K562 (cell line): Measurements from ENCODE around the gene HTR2C. TPM values are rescaled to one million over a fixed set of nuclear protein-coding genes. Genes with fewer than 3 reads are reported as not detected.

Source experiments
- ATAC-seq: fragments of 200-7000 bp; cut with Tn5 transposase; 3 replicates; pipeline ENCODE4 v1.9.1; 2020; ENCODE audit warnings: moderate library complexity
- BruUV-seq: library from RNA; stranded (reverse); fragments of 400-500 nt; replicated peaks from 2 replicates; lab custom pipeline; 2021; lab: Mats Ljungman, UMichigan
- CTCF ChIA-PET: fragments of 300-600 bp; formaldehyde crosslinking; extraction: SDS; loops from one replicate; lab custom pipeline; 2021; ENCODE audit warnings: low intra/inter-chr PET ratio; lab: Yijun Ruan, JAX
- POLR2A ChIA-PET: fragments of 300-600, 350-650 bp; sonication (Branson Sonifier 250); formaldehyde crosslinking; extraction: SDS; loops from one replicate; lab custom pipeline; 2021; ENCODE audit warnings: antibody characterized with exemption, inconsistent platforms; lab: Yijun Ruan, JAX
- DNase-seq, 4 experiments: peaks; one replicate each; pipeline versions ENCODE4 v3.0.0 to v3.0.0-alpha.2; 2011 to 2018; ENCODE audit warnings: low spot score in 3 of 4, mixed read lengths in 3 of 4; ENCODE audit errors: extremely low read depth in 1 of 4
- FAIRE-seq: peaks from 2 replicates; lab custom pipeline; 2011; peaks lifted over from hg19 to GRCh38; lab: Jason Lieb, UNC
- H2AFZ ChIP-seq: 2 replicates; pipeline ENCODE4 v1.6.0; 2011; ENCODE audit warnings: low read depth, low read length, control low read depth, inconsistent platforms
- H3K27ac ChIP-seq: fragments of 200-600 bp; 3 replicates; pipeline ENCODE4 v1.8.0; 2011; ENCODE audit warnings: low read depth, mild to moderate bottlenecking, control low read depth, inconsistent platforms, low read length, moderate library complexity, mixed read lengths; ENCODE audit errors: extremely low read depth
- H3K27me3 ChIP-seq, 2 experiments: fragments of 300-600 bp in 1 of 2; 2 replicates in 1 of 2; 3 replicates in 1 of 2; pipeline versions ENCODE4 v1.6.0 to v1.8.0; 2011; ENCODE audit warnings: inconsistent platforms in 2 of 2, low read length in 2 of 2, mild to moderate bottlenecking in 1 of 2, mixed read lengths in 1 of 2, moderate library complexity in 1 of 2; ENCODE audit not compliant: control insufficient read depth in 2 of 2, insufficient read depth in 2 of 2
- H3K36me3 ChIP-seq: fragments of 300-600 bp; 3 replicates; pipeline ENCODE4 v1.8.0; 2011; ENCODE audit warnings: mild to moderate bottlenecking, low read length, inconsistent platforms; ENCODE audit not compliant: control insufficient read depth, insufficient read depth
- H3K4me1 ChIP-seq, 2 experiments: fragments of 200-600 bp in 1 of 2; replicated peaks in 1 of 2; 2 replicates in 1 of 2; 3 replicates in 1 of 2; pipeline versions ENCODE4 v1.5.1 to v1.8.0; 2011; ENCODE audit warnings: inconsistent platforms in 2 of 2, low read length in 2 of 2, mild to moderate bottlenecking in 1 of 2, mixed read lengths in 1 of 2, moderate library complexity in 1 of 2; ENCODE audit not compliant: control insufficient read depth in 2 of 2, insufficient read depth in 2 of 2
- H3K4me2 ChIP-seq: 2 replicates; pipeline ENCODE4 v1.6.1; 2011; ENCODE audit warnings: low read length, control low read depth, inconsistent platforms, mixed read lengths; ENCODE audit not compliant: insufficient read depth
- H3K4me3 ChIP-seq: fragments of 200-600 bp; sonication (generic), shearing (Covaris generic); 2 replicates; pipeline ENCODE4 v1.5.1; 2016; ENCODE audit warnings: control low read depth, inconsistent platforms
- H3K79me2 ChIP-seq: fragments of 200-600 bp; 3 replicates; pipeline ENCODE4 v1.8.0; 2011; ENCODE audit warnings: low read length, inconsistent platforms; ENCODE audit not compliant: control insufficient read depth, insufficient read depth
- H3K9ac ChIP-seq, 2 experiments: 2 replicates each; pipeline versions ENCODE4 v1.6.0 to v1.6.1; 2011; ENCODE audit warnings: low read depth in 2 of 2, low read length in 2 of 2, control low read depth in 1 of 2, inconsistent platforms in 1 of 2, mild to moderate bottlenecking in 1 of 2, mixed read lengths in 1 of 2; ENCODE audit not compliant: insufficient read depth in 1 of 2
- H3K9me1 ChIP-seq: one replicate; pipeline ENCODE4 v1.6.0; 2011; ENCODE audit warnings: inconsistent platforms, mild to moderate bottlenecking, low read length, moderate library complexity; ENCODE audit not compliant: control insufficient read depth, insufficient read depth
- H3K9me3 ChIP-seq: replicated peaks from 2 replicates; pipeline ENCODE4 v1.5.1; 2011; ENCODE audit warnings: low read depth, low read length, inconsistent platforms; ENCODE audit not compliant: control insufficient read depth, insufficient read depth
- H4K20me1 ChIP-seq: replicated peaks from 2 replicates; pipeline ENCODE4 v1.6.1; 2011; ENCODE audit warnings: low read length, inconsistent platforms, mixed read lengths; ENCODE audit not compliant: control insufficient read depth, insufficient read depth
- ARID1B ChIP-seq: fragments of 450-650 bp; IDR thresholded peaks from 2 replicates; pipeline ENCODE4 v1.6.1; 2016; ENCODE audit warnings: antibody characterized with exemption, mild to moderate bottlenecking, inconsistent platforms
- BCOR ChIP-seq: fragments of 450-650 bp; IDR thresholded peaks from 2 replicates; pipeline ENCODE4 v1.6.1; 2016
- BRD9 ChIP-seq: fragments of 450-650 bp; IDR thresholded peaks from 2 replicates; pipeline ENCODE4 v1.6.1; 2018; ENCODE audit warnings: low read depth; ENCODE audit not compliant: partially characterized antibody
- CHD4 ChIP-seq: fragments of 200-600 bp; sonication (generic); IDR thresholded peaks from 3 replicates; pipeline ENCODE4 v1.6.1; 2012; ENCODE audit warnings: low read depth, mild to moderate bottlenecking, mixed read lengths, low read length, inconsistent platforms; ENCODE audit not compliant: insufficient read depth, insufficient replicate concordance, poor library complexity, severe bottlenecking
- HMG20B ChIP-seq: fragments of 250-450 bp; sonication (Bioruptor Pico); IDR thresholded peaks from 2 replicates; pipeline ENCODE4 v1.5.0; 2021; ENCODE audit warnings: mild to moderate bottlenecking
- MYNN ChIP-seq, 2 experiments: sonication (generic); formaldehyde crosslinking in 1 of 2; IDR thresholded peaks; 2 replicates each; pipeline versions ENCODE4 v1.5.0 to v1.6.1; 2016 to 2020; ENCODE audit warnings: antibody characterized with exemption in 1 of 2, missing genetic modification reagents in 1 of 2
- TCF3 ChIP-seq: sonication (generic); formaldehyde crosslinking; IDR thresholded peaks from 2 replicates; pipeline ENCODE4 v1.4.0; 2020; ENCODE audit warnings: mild to moderate bottlenecking, missing genetic modification reagents
- TCF7L2 ChIP-seq: fragments of 150-350 bp; IDR thresholded peaks from 2 replicates; pipeline ENCODE4 v1.6.1; 2016; ENCODE audit warnings: low read depth, mild to moderate bottlenecking, low read length, moderate library complexity
- TEAD2 ChIP-seq: fragments of 450-650 bp; IDR thresholded peaks from 2 replicates; pipeline ENCODE4 v1.6.1; 2016; ENCODE audit warnings: missing genetic modification characterization, control low read depth, missing compliant biosample characterization
- ZBTB8A ChIP-seq: fragments of 450-650 bp; IDR thresholded peaks from 2 replicates; pipeline ENCODE4 v1.6.1; 2018; ENCODE audit warnings: mild to moderate bottlenecking, moderate library complexity; ENCODE audit not compliant: partially characterized antibody
- ZNF311 ChIP-seq: fragments of 250-450 bp; sonication (Bioruptor Pico); IDR thresholded peaks from 2 replicates; pipeline ENCODE4 v1.4.0; 2020; ENCODE audit warnings: mild to moderate bottlenecking, moderate library complexity
- ZNF436 ChIP-seq: fragments of 250-450, 450-650 bp; sonication (Bioruptor Pico); formaldehyde crosslinking; IDR thresholded peaks from 2 replicates; pipeline ENCODE4 v1.7.0; 2020; ENCODE audit warnings: mild to moderate bottlenecking
- ZNF766 ChIP-seq: fragments of 200-800 bp; sonication (Bioruptor generic); conservative IDR thresholded peaks from 2 replicates; pipeline ENCODE4 v1.6.1; 2016; ENCODE audit warnings: missing genetic modification characterization, missing compliant biosample characterization
- ZNF77 ChIP-seq: fragments of 250-450 bp; sonication (Bioruptor Pico); IDR thresholded peaks from 2 replicates; pipeline ENCODE4 v1.5.0; 2020
- WGBS: fragments of 100-300 bp; shearing (Covaris generic); methylation state at CpG from one replicate; pipeline ENCODE4 v1.1.6; 2016; ENCODE audit warnings: low coverage, mixed read lengths; ENCODE audit not compliant: insufficient coverage; ENCODE audit errors: missing lambda C conversion rate; 5-methylcytosine and 5-hydroxymethylcytosine counted together
- in situ Hi-C: fragments of 300-500 bp; cut with MboI; formaldehyde crosslinking; loops from 4 replicates; pipeline ENCODE4 v1.15.0; 2018; ENCODE audit warnings: inconsistent platforms, mixed read lengths
- intact Hi-C: fragments of 100-400 bp; cut with micrococcal nuclease; formaldehyde crosslinking; loops from 2 replicates; pipeline ENCODE4 v1.14.2; 2022
- polyA plus RNA-seq, 8 experiments: library from polyadenylated mRNA; depleted of rRNA in 4 of 8; stranded (reverse) in 5 of 8; unstranded in 3 of 8; fragments of >200 nt; fragmentation: Nextera tagmentation in 2 of 8; fragmentation: Illumina TruSeq in 1 of 8; extraction: Ambion mirVana in 2 of 8; extraction: Trizol in 1 of 8; gene quantifications; 2 replicates each; pipeline versions ENCODE4 v1.2.1 to v1.2.3, GENCODE V29; 2011 to 2014; ENCODE audit warnings: inconsistent platforms in 1 of 8, missing spikeins in 1 of 8
- total RNA-seq, 7 experiments: library from RNA; depleted of rRNA in 6 of 7; stranded (reverse); fragments of >200 nt in 6 of 7; fragmentation: Illumina TruSeq in 2 of 7; extraction: Trizol in 2 of 7; gene quantifications; 2 replicates each; pipeline versions ENCODE4 v1.2.1 to v1.2.3, GENCODE V29; 2011 to 2021; ENCODE audit warnings: low replicate concordance in 1 of 7
- TF ChIP-seq, protein P1 (sequence below): fragments of 250-450 bp; sonication (Bioruptor Pico); IDR thresholded peaks from 2 replicates; pipeline ENCODE4 v1.4.0; 2020; ENCODE audit warnings: mild to moderate bottlenecking, moderate library complexity, borderline replicate concordance
- TF ChIP-seq, protein P2 (sequence below): sonication (generic); formaldehyde crosslinking; IDR thresholded peaks from 2 replicates; pipeline ENCODE4 v1.8.0; 2022; ENCODE audit warnings: mild to moderate bottlenecking, low read depth, missing genetic modification reagents
- TF ChIP-seq, protein P3 (sequence below): sonication (generic); formaldehyde crosslinking; IDR thresholded peaks from 2 replicates; pipeline ENCODE4 v1.8.0; 2022; ENCODE audit warnings: mild to moderate bottlenecking, missing genetic modification reagents
- TF ChIP-seq, protein P4 (sequence below): fragments of 250-450 bp; sonication (Bioruptor Pico); IDR thresholded peaks from 2 replicates; pipeline ENCODE4 v1.8.0; 2022; ENCODE audit warnings: inconsistent platforms, mild to moderate bottlenecking, moderate library complexity, borderline replicate concordance

The HTR2C gene
- total and polyA plus RNA-seq, 9 of the 15 experiments (the other 6 are each of a cell fraction or from before 2014, with no cell fraction given) = 0.04 to 0.22 (median 0.10) TPM

DNA sequence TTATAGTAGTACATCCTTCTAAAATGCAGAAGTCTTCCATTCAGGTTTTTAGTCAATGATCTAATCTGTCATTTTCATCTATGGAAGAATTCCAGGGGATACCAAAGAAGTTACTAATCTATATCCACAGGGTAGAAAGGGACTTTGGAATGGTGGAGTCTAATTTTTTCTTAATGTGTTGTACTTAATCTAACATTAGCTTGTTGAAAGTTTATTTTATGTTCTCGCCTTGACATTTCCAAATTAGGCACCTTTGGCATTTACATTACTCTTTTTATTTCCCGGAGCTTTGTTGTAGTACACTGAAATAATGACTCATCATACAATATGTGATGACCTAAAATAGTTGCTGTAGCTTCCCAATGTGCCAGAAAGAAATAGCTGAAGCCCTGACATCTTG is 91.5 kb downstream of the HTR2C start:
- no peak for DNase-seq
- no peak overlapping the region for H3K9ac ChIP-seq
- no peak for ATAC-seq
- intact Hi-C loops = no loop called here
- H3K9me3 ChIP-seq = no peaks in the 10 kb centered on the region
- no peak for FAIRE-seq
- TF ChIP-seq, protein P1, sequence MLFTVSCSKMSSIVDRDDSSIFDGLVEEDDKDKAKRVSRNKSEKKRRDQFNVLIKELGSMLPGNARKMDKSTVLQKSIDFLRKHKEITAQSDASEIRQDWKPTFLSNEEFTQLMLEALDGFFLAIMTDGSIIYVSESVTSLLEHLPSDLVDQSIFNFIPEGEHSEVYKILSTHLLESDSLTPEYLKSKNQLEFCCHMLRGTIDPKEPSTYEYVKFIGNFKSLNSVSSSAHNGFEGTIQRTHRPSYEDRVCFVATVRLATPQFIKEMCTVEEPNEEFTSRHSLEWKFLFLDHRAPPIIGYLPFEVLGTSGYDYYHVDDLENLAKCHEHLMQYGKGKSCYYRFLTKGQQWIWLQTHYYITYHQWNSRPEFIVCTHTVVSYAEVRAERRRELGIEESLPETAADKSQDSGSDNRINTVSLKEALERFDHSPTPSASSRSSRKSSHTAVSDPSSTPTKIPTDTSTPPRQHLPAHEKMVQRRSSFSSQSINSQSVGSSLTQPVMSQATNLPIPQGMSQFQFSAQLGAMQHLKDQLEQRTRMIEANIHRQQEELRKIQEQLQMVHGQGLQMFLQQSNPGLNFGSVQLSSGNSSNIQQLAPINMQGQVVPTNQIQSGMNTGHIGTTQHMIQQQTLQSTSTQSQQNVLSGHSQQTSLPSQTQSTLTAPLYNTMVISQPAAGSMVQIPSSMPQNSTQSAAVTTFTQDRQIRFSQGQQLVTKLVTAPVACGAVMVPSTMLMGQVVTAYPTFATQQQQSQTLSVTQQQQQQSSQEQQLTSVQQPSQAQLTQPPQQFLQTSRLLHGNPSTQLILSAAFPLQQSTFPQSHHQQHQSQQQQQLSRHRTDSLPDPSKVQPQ (CRISPR knock-in tag) = no peak
- TF ChIP-seq ARID1B (no peak), BRD9 (no peak), MYNN (IDR thresholded peaks at IDR 0.05) (no peak), MYNN (CRISPR knock-in tag; IDR thresholded peaks at IDR 0.05) (no peak), HMG20B (CRISPR knock-in tag) (no peak), ZNF311 (no peak), TCF7L2 (no peak), CHD4 (no peak), BCOR (no peak), ZNF766 (CRISPR knock-in tag) (no peak), ZBTB8A (no peak), ZNF77 (no peak), TEAD2 (no peak), ZNF436 (no peak), TCF3 (CRISPR knock-in tag) (no peak)
- TF ChIP-seq, protein P2, sequence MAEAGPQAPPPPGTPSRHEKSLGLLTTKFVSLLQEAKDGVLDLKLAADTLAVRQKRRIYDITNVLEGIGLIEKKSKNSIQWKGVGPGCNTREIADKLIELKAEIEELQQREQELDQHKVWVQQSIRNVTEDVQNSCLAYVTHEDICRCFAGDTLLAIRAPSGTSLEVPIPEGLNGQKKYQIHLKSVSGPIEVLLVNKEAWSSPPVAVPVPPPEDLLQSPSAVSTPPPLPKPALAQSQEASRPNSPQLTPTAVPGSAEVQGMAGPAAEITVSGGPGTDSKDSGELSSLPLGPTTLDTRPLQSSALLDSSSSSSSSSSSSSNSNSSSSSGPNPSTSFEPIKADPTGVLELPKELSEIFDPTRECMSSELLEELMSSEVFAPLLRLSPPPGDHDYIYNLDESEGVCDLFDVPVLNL = no peak
- TF ChIP-seq, protein P3, sequence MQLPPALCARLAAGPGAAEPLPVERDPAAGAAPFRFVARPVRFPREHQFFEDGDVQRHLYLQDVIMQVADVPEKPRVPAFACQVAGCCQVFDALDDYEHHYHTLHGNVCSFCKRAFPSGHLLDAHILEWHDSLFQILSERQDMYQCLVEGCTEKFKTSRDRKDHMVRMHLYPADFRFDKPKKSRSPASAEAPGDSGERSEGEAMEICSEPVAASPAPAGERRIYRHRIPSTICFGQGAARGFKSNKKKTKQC (CRISPR knock-in tag) = no peak
- TF ChIP-seq, protein P4, sequence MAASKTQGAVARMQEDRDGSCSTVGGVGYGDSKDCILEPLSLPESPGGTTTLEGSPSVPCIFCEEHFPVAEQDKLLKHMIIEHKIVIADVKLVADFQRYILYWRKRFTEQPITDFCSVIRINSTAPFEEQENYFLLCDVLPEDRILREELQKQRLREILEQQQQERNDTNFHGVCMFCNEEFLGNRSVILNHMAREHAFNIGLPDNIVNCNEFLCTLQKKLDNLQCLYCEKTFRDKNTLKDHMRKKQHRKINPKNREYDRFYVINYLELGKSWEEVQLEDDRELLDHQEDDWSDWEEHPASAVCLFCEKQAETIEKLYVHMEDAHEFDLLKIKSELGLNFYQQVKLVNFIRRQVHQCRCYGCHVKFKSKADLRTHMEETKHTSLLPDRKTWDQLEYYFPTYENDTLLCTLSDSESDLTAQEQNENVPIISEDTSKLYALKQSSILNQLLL (CRISPR knock-in tag) = no peak
- TF ChIP-seq, all 486 proteins: peak for 0
- no peak overlapping the region for H3K4me3 ChIP-seq
- no peak overlapping the region for H3K4me2 ChIP-seq
- ChIA-PET POLR2A (no interaction called here), CTCF (no interaction called here)
- BruUV-seq = no TSS peak
- H3K4me1 ChIP-seq = no peaks in the 10 kb centered on the region
- no peaks in the 10 kb centered on the region for H4K20me1 ChIP-seq
- H3K27me3 ChIP-seq = no peaks in the 10 kb centered on the region
- WGBS = 0% methylated on average over 2 of the region's 2 CpGs
- no peaks in the 10 kb centered on the region for H3K36me3 ChIP-seq
- H3K9me1 ChIP-seq = no peaks in the 10 kb centered on the region
- H3K27ac ChIP-seq = no peak overlapping the region
- in situ Hi-C loops = no loop called here
- H2AFZ ChIP-seq = no peak overlapping the region
- no peaks in the 10 kb centered on the region for H3K79me2 ChIP-seq
